Right atrium auricular region (tissue), 2 donors: ENCODE measurements around the gene ZFAND3. TPM values are rescaled to one million over a fixed set of nuclear protein-coding genes. Genes with fewer than 3 reads are reported as not detected.

ENCODE experiments used
- DNase-seq: peaks from one replicate; pipeline ENCODE4 v3.0.0-alpha.2; 2019; ENCODE audit warnings: low spot score
- H3K27ac ChIP-seq, 2 donors: fragments of 200-600 bp; sonication (generic); 1 replicate in 1 of 2; 2 replicates in 1 of 2; pipeline ENCODE4 v1.5.1; 2016 to 2019
- H3K27me3 ChIP-seq, 2 donors: fragments of 200-600 bp; sonication (generic); one replicate each; pipeline versions ENCODE4 v1.5.1 to v1.6.0; 2017 to 2019
- H3K36me3 ChIP-seq: fragments of 200-600 bp; sonication (generic); one replicate; pipeline ENCODE4 v1.5.1; 2016
- H3K4me1 ChIP-seq, 2 donors: fragments of 200-600 bp; sonication (generic); one replicate each; pipeline versions ENCODE4 v1.5.1 to v1.6.0; 2017 to 2019
- H3K4me3 ChIP-seq, 2 donors: fragments of 200-600 bp; sonication (generic); 1 replicate in 1 of 2; 2 replicates in 1 of 2; pipeline ENCODE4 v1.5.1; 2017 to 2019; ENCODE audit warnings: mild to moderate bottlenecking in 1 of 2, moderate library complexity in 1 of 2
- H3K9me3 ChIP-seq, 2 donors: fragments of 200-600 bp; sonication (generic); one replicate each; pipeline ENCODE4 v1.5.1; 2019
- CTCF ChIP-seq, 2 donors: fragments of 200-600 bp; sonication (generic); IDR thresholded peaks; one replicate each; pipeline ENCODE4 v1.5.1; 2019; ENCODE audit warnings: antibody characterized with exemption in 2 of 2
- total RNA-seq, 2 donors: library from RNA; depleted of rRNA; stranded (reverse); fragments of >200 nt; gene quantifications; one replicate each; pipeline ENCODE4 v1.1.0, GENCODE V29; 2016

Gene ZFAND3
- total RNA-seq, 2 donors from 2014 or later, result 36.7 to 40.0 TPM

- no peaks in the 10 kb centered on the region for H3K27me3 ChIP-seq
- no peak for DNase-seq
- peaks cover 0 to 9% of the 10 kb centered on the region in 2 donors for H3K4me1 ChIP-seq
- H3K4me3 ChIP-seq, result no peak overlapping the region
- no peak for TF ChIP-seq CTCF (IDR thresholded peaks at IDR 0.05)
- H3K36me3 ChIP-seq, result no peaks in the 10 kb centered on the region
- H3K27ac ChIP-seq, result no peak overlapping the region
- H3K9me3 ChIP-seq, result no peaks in the 10 kb centered on the region
Observed at GRCh38 chr6:38001386-38001785, 181.9 kb downstream of the ZFAND3 start.

- Histone ChIP-seq H3K4me1 (peaks cover 0 to 18% of the 10 kb centered on the region in 2 donors), H3K4me3 (no peak overlapping the region), H3K36me3 (no peaks in the 10 kb centered on the region), H3K9me3 (no peaks in the 10 kb centered on the region), H3K27me3 (no peaks in the 10 kb centered on the region), H3K27ac (no peak overlapping the region)
- TF ChIP-seq CTCF (IDR thresholded peaks at IDR 0.05), result no peak
- no peak for DNase-seq
Observed at GRCh38 chr6:38004908-38005307, 185.4 kb downstream of the ZFAND3 start.

GRCh38 chr6:38011937-38012336 is 192.4 kb downstream of the ZFAND3 start:
- no peak for DNase-seq
- no peak overlapping the region for H3K27ac ChIP-seq
- H3K4me1 ChIP-seq, result peaks cover 0 to 9% of the 10 kb centered on the region in 2 donors
- no peaks in the 10 kb centered on the region for H3K9me3 ChIP-seq
- no peak overlapping the region for H3K4me3 ChIP-seq
- H3K27me3 ChIP-seq, result no peaks in the 10 kb centered on the region
- no peak for TF ChIP-seq CTCF (IDR thresholded peaks at IDR 0.05)
- H3K36me3 ChIP-seq, result no peaks in the 10 kb centered on the region

GRCh38 chr6:38012573-38012972 is 193.0 kb downstream of the ZFAND3 start:
- Histone ChIP-seq H3K9me3 (no peaks in the 10 kb centered on the region), H3K36me3 (no peaks in the 10 kb centered on the region), H3K4me1 (peaks cover 0 to 13% of the 10 kb centered on the region in 2 donors), H3K27me3 (no peaks in the 10 kb centered on the region), H3K27ac (no peak overlapping the region), H3K4me3 (no peak overlapping the region)
- no peak for DNase-seq
- peak; percentile 50 to 69 for TF ChIP-seq CTCF (IDR thresholded peaks at IDR 0.05)

GRCh38 chr6:38015341-38015740 is 195.8 kb downstream of the ZFAND3 start:
- no peaks in the 10 kb centered on the region for H3K27me3 ChIP-seq
- no peak for DNase-seq
- H3K4me1 ChIP-seq, result peaks cover 0 to 5% of the 10 kb centered on the region in 2 donors
- H3K4me3 ChIP-seq, result no peak overlapping the region
- no peaks in the 10 kb centered on the region for H3K9me3 ChIP-seq
- H3K27ac ChIP-seq, result no peak overlapping the region
- H3K36me3 ChIP-seq, result no peaks in the 10 kb centered on the region
- no peak for TF ChIP-seq CTCF (IDR thresholded peaks at IDR 0.05)

GRCh38 chr6:38016824-38017223 is 197.3 kb downstream of the ZFAND3 start:
- no peak overlapping the region for H3K27ac ChIP-seq
- DNase-seq, result no peak
- TF ChIP-seq CTCF (IDR thresholded peaks at IDR 0.05), result no peak

More at GRCh38 chr6:38016824-38017223, 197.3 kb downstream of the ZFAND3 start:
- peaks cover 0 to 15% of the 10 kb centered on the region in 2 donors for H3K4me1 ChIP-seq
- no peaks in the 10 kb centered on the region for H3K36me3 ChIP-seq
- H3K9me3 ChIP-seq, result no peaks in the 10 kb centered on the region
- H3K4me3 ChIP-seq, result no peak overlapping the region
- H3K27me3 ChIP-seq, result no peaks in the 10 kb centered on the region
